ENCODE results near the gene WNT3. TPM values are rescaled to one million over a fixed set of nuclear protein-coding genes. Genes with fewer than 3 reads are reported as not detected.
A peak's percentile ranks its signal among the peaks of the same experiment; 100 is the strongest.

The WNT3 gene
- total RNA-seq, 2 donors from 2014 or later = 19.9 to 21.8 TPM

DNA sequence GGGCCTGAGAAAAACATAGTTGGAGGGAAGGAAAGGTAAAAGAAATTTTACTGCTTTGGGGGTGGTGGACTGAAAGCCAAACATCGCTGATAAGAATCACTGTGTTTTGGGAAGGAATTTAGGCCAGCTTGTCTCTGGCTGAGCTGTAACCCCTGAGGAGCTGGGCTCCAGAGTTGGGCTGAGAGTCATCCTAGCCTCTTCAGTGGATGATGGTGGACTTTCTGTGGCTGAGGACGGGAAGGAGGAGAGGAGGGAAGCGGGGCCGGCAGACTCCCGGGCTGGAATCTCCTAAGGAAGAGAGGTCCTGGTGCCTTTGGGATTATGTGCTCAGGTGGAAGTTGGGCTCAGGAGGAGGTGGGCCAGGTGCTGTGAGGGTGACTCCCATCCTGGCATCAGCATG lies 41.5 kb upstream of the WNT3 start:
- H3K4me1 Mint-ChIP-seq = peaks cover 4% of the 10 kb centered on the region
- H3K4me1 ChIP-seq (ENCODE audit: control insufficient read depth, insufficient read depth, low read length) = no peaks in the 10 kb centered on the region
- H3K36me3 ChIP-seq (ENCODE audit: control insufficient read depth, insufficient read depth, low read length) = no peaks in the 10 kb centered on the region
- H3K27me3 Mint-ChIP-seq (ENCODE audit: insufficient read depth) = peaks cover 19% of the 10 kb centered on the region
- no peaks in the 10 kb centered on the region for H3K9me3 Mint-ChIP-seq
- no peak overlapping the region for H3K4me3 Mint-ChIP-seq
- peak; percentile 50 for DNase-seq
- WGBS, 2 experiments (ENCODE audit: insufficient coverage in 1 of 2, insufficient read length in 1 of 2) = 90 to 96% methylated on average over 4 to 5 of the region's 5 CpGs
- TF ChIP-seq, protein P1, sequence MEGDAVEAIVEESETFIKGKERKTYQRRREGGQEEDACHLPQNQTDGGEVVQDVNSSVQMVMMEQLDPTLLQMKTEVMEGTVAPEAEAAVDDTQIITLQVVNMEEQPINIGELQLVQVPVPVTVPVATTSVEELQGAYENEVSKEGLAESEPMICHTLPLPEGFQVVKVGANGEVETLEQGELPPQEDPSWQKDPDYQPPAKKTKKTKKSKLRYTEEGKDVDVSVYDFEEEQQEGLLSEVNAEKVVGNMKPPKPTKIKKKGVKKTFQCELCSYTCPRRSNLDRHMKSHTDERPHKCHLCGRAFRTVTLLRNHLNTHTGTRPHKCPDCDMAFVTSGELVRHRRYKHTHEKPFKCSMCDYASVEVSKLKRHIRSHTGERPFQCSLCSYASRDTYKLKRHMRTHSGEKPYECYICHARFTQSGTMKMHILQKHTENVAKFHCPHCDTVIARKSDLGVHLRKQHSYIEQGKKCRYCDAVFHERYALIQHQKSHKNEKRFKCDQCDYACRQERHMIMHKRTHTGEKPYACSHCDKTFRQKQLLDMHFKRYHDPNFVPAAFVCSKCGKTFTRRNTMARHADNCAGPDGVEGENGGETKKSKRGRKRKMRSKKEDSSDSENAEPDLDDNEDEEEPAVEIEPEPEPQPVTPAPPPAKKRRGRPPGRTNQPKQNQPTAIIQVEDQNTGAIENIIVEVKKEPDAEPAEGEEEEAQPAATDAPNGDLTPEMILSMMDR (conservative IDR thresholded peaks at IDR 0.05) = no peak
- H3K36me3 Mint-ChIP-seq (ENCODE audit: low read depth) = no peaks in the 10 kb centered on the region
- no peak overlapping the region for H3K27ac ChIP-seq (ENCODE audit: low read depth, low read length)
- no peaks in the 10 kb centered on the region for H3K9me3 ChIP-seq (ENCODE audit: control insufficient read depth, low read length)
- no peak overlapping the region for H3K27ac Mint-ChIP-seq
- H3K4me3 ChIP-seq (ENCODE audit: low read length) = no peak overlapping the region
- no peaks in the 10 kb centered on the region for H3K27me3 ChIP-seq (ENCODE audit: control insufficient read depth, insufficient read depth, low read length, poor library complexity, severe bottlenecking)
- H3K9ac ChIP-seq (ENCODE audit: extremely low read depth, low read length, poor library complexity, severe bottlenecking) = no peak overlapping the region

DNA sequence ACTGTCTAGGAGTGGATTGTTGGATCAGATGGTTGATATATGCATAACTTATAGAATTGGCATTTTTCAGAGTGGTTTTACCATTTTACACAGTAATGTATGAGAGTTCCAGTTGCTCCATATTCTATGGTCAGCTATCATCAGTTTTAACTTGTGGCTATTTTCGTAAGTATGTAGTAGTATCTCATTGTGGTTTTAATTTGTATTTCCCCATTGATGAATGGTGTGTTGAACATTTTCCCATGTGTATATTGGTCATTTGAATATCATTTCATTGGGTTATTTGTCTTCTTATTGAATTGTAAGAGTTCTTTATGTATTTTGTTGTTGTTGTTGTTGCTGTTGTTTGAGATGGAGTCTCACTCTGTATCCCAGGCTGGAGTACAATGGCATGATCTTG lies 39.1 kb upstream of the WNT3 start:
- H3K36me3 Mint-ChIP-seq (ENCODE audit: low read depth) = no peaks in the 10 kb centered on the region
- 88 to 95% methylated on average over 1 of the region's 1 CpG for WGBS, 2 experiments (ENCODE audit: insufficient coverage in 1 of 2, insufficient read length in 1 of 2)
- H3K4me1 Mint-ChIP-seq = peaks cover 4% of the 10 kb centered on the region
- Histone ChIP-seq H3K27ac (ENCODE audit: low read depth, low read length) (no peak overlapping the region), H3K9me3 (ENCODE audit: control insufficient read depth, low read length) (no peaks in the 10 kb centered on the region), H3K27me3 (ENCODE audit: control insufficient read depth, insufficient read depth, low read length, poor library complexity, severe bottlenecking) (peaks cover 14% of the 10 kb centered on the region), H3K4me3 (ENCODE audit: low read length) (no peak overlapping the region), H3K4me1 (ENCODE audit: control insufficient read depth, insufficient read depth, low read length) (no peaks in the 10 kb centered on the region), H3K9ac (ENCODE audit: extremely low read depth, low read length, poor library complexity, severe bottlenecking) (no peak overlapping the region), H3K36me3 (ENCODE audit: control insufficient read depth, insufficient read depth, low read length) (no peaks in the 10 kb centered on the region)
- peaks cover 32% of the 10 kb centered on the region for H3K27me3 Mint-ChIP-seq (ENCODE audit: insufficient read depth)
- H3K9me3 Mint-ChIP-seq = no peaks in the 10 kb centered on the region
- TF ChIP-seq, protein P1 (conservative IDR thresholded peaks at IDR 0.05) = no peak
- H3K4me3 Mint-ChIP-seq = no peak overlapping the region
- H3K27ac Mint-ChIP-seq = no peak overlapping the region
- DNase-seq = no peak

DNA sequence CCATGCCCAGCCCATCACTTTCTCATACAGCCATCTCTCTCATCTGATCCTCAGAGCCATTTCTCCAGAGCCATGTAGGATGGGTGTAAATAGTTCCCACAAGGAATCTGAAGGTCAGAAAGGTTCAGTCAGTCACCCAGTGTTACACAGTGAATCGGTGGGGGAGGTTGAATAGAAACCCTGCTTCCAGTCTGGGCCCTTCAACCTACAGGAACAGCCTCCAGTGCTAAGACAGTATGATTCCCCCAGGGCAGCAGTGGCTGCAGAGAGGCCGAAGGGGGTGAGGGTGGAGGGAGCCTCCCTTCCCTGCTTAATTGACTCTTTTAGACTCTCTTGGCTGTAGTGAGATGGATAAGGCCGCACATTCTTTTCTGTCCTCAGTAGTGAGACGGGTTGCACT lies 36.5 kb upstream of the WNT3 start:
- Mint-ChIP-seq H3K9me3 (no peaks in the 10 kb centered on the region), H3K4me1 (peaks cover 5% of the 10 kb centered on the region), H3K27me3 (ENCODE audit: insufficient read depth) (peaks cover 54% of the 10 kb centered on the region), H3K27ac (no peak overlapping the region), H3K36me3 (ENCODE audit: low read depth) (no peaks in the 10 kb centered on the region), H3K4me3 (no peak overlapping the region)
- H3K4me3 ChIP-seq (ENCODE audit: low read length) = no peak overlapping the region
- no peak overlapping the region for H3K9ac ChIP-seq (ENCODE audit: extremely low read depth, low read length, poor library complexity, severe bottlenecking)
- H3K9me3 ChIP-seq (ENCODE audit: control insufficient read depth, low read length) = no peaks in the 10 kb centered on the region
- TF ChIP-seq, protein P1 (conservative IDR thresholded peaks at IDR 0.05) = no peak
- H3K36me3 ChIP-seq (ENCODE audit: control insufficient read depth, insufficient read depth, low read length) = no peaks in the 10 kb centered on the region
- H3K4me1 ChIP-seq (ENCODE audit: control insufficient read depth, insufficient read depth, low read length) = no peaks in the 10 kb centered on the region
- peak; percentile 45 for DNase-seq
- peaks cover 36% of the 10 kb centered on the region for H3K27me3 ChIP-seq (ENCODE audit: control insufficient read depth, insufficient read depth, low read length, poor library complexity, severe bottlenecking)
- 90 to 92% methylated on average over 2 to 4 of the region's 4 CpGs for WGBS, 2 experiments (ENCODE audit: insufficient coverage in 1 of 2, insufficient read length in 1 of 2)
- no peak overlapping the region for H3K27ac ChIP-seq (ENCODE audit: low read depth, low read length)
